ENCODE data around the gene BICD1. TPM values are rescaled to one million over a fixed set of nuclear protein-coding genes. Genes with fewer than 3 reads are reported as not detected.

Gene BICD1
- total and polyA plus RNA-seq, 4 donors: 0.46 to 3.4 (median 1.1) TPM

- Histone ChIP-seq H3K36me3 (ENCODE audit: control insufficient read depth in 4 of 4, insufficient read depth in 3 of 4, low read depth in 1 of 4, low read length in 3 of 4) (no peaks in the 10 kb centered on the region), H3K9me3 (ENCODE audit: control insufficient read depth in 4 of 4, low read length in 3 of 4) (no peaks in the 10 kb centered on the region), H3K4me1 (ENCODE audit: control insufficient read depth in 4 of 4, insufficient read depth in 4 of 4, low read length in 3 of 4) (no peaks in the 10 kb centered on the region), H3K4me3 (ENCODE audit: low read depth in 1 of 3, low read length in 3 of 3) (no peak overlapping the region), H3K27me3 (ENCODE audit: control insufficient read depth in 4 of 4, insufficient read depth in 4 of 4, low read length in 3 of 4) (no peaks in the 10 kb centered on the region), H3K27ac (ENCODE audit: low read depth in 1 of 2, low read length in 2 of 2) (no peak overlapping the region), H3K9ac (ENCODE audit: low read depth in 1 of 2, low read length in 2 of 2) (no peak overlapping the region)
- DNase-seq (ENCODE audit: low spot score): no peak
- TF ChIP-seq JUND (IDR thresholded peaks at IDR 0.05) (no peak), FOXA1 (IDR thresholded peaks at IDR 0.05) (no peak), RXRA (IDR thresholded peaks at IDR 0.05) (no peak), HNF4G (IDR thresholded peaks at IDR 0.05) (no peak), ZBTB33 (IDR thresholded peaks at IDR 0.05) (no peak)
- TF ChIP-seq, protein P1, sequence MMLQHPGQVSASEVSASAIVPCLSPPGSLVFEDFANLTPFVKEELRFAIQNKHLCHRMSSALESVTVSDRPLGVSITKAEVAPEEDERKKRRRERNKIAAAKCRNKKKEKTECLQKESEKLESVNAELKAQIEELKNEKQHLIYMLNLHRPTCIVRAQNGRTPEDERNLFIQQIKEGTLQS (IDR thresholded peaks at IDR 0.05): no peak
- WGBS: 91% methylated on average over 5 of the region's 5 CpGs
These were observed 17.5 kb upstream of the BICD1 start for GRCh38 chr12:32089156-32089555.

DNA sequence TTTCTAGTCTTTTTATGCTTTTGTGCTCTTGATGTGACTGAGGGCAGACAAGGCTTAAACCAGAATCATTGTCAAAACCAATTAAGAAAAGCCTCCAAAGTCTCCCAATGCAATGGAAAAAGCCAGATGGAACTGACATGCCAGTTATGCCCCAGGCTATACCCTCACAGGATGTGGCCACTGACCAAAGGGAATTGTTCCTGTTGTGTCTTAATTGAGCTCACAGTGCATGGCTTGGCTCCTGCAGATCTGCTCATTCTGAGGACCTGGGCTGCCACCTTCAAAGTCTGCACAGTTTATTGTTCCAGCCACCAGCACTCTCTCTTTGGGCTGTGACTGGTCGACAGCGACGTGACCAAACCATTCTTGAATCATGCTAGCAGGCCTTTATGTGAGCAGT, 17.1 kb upstream of the BICD1 start:
- TF ChIP-seq EGR1 (IDR thresholded peaks at IDR 0.05; ENCODE audit: low read depth in 2 of 2) (no peak), FOXA1 (IDR thresholded peaks at IDR 0.05) (no peak), MAX (IDR thresholded peaks at IDR 0.05) (no peak), YY1 (IDR thresholded peaks at IDR 0.05) (no peak), TAF1 (conservative IDR thresholded peaks at IDR 0.05) (no peak), JUND (IDR thresholded peaks at IDR 0.05) (no peak), RXRA (IDR thresholded peaks at IDR 0.05) (no peak), REST (IDR thresholded peaks at IDR 0.05) (no peak), RAD21 (IDR thresholded peaks at IDR 0.05) (no peak), ZBTB33 (IDR thresholded peaks at IDR 0.05) (no peak), NR2F2 (IDR thresholded peaks at IDR 0.05) (no peak), GABPA (IDR thresholded peaks at IDR 0.05 in 1 of 2, conservative IDR thresholded peaks at IDR 0.05 in 1 of 2) (no peak), HNF4G (IDR thresholded peaks at IDR 0.05) (no peak), HNF4A (conservative IDR thresholded peaks at IDR 0.05) (no peak), SP1 (IDR thresholded peaks at IDR 0.05) (no peak), FOXA2 (IDR thresholded peaks at IDR 0.05) (no peak)
- TF ChIP-seq, protein P1 (IDR thresholded peaks at IDR 0.05): no peak
- Histone ChIP-seq H3K27me3 (ENCODE audit: control insufficient read depth in 4 of 4, insufficient read depth in 4 of 4, low read length in 3 of 4) (no peaks in the 10 kb centered on the region), H3K36me3 (ENCODE audit: control insufficient read depth in 4 of 4, insufficient read depth in 3 of 4, low read depth in 1 of 4, low read length in 3 of 4) (no peaks in the 10 kb centered on the region), H3K9ac (ENCODE audit: low read depth in 1 of 2, low read length in 2 of 2) (no peak overlapping the region), H3K4me1 (ENCODE audit: control insufficient read depth in 4 of 4, insufficient read depth in 4 of 4, low read length in 3 of 4) (no peaks in the 10 kb centered on the region), H3K4me3 (ENCODE audit: low read depth in 1 of 3, low read length in 3 of 3) (no peak overlapping the region), H3K9me3 (ENCODE audit: control insufficient read depth in 4 of 4, low read length in 3 of 4) (no peaks in the 10 kb centered on the region), H3K27ac (ENCODE audit: low read depth in 1 of 2, low read length in 2 of 2) (no peak overlapping the region)
- no peak for DNase-seq (ENCODE audit: low spot score)
- WGBS: 89% methylated on average over 3 of the region's 3 CpGs
